HFFc6 (cell line): ENCODE measurements around the gene NETO2. TPM values are rescaled to one million over a fixed set of nuclear protein-coding genes. Genes with fewer than 3 reads are reported as not detected.

Source experiments
- DNase-seq: peaks from one replicate; pipeline ENCODE4 v3.0.0-alpha.2; 2018
- H3K27ac Mint-ChIP-seq: 2 replicates; pipeline ENCODE4 v1.8.0; 2020; ENCODE audit warnings: mild to moderate bottlenecking, mixed read lengths
- H3K27me3 Mint-ChIP-seq: 2 replicates; pipeline ENCODE4 v1.8.0; 2021; ENCODE audit warnings: mild to moderate bottlenecking, moderate library complexity, mixed read lengths; ENCODE audit not compliant: insufficient read depth
- H3K36me3 Mint-ChIP-seq: 2 replicates; pipeline ENCODE4 v1.8.0; 2021; ENCODE audit warnings: low read depth, mixed read lengths
- H3K4me1 Mint-ChIP-seq: 2 replicates; pipeline ENCODE4 v1.8.0; 2020; ENCODE audit warnings: low read depth, mixed read lengths
- H3K4me3 Mint-ChIP-seq: 2 replicates; pipeline ENCODE4 v1.8.0; 2020; ENCODE audit warnings: mild to moderate bottlenecking, moderate library complexity, mixed read lengths
- H3K9me3 Mint-ChIP-seq: 2 replicates; pipeline ENCODE4 v1.8.0; 2020; ENCODE audit warnings: mild to moderate bottlenecking, mixed read lengths
- total RNA-seq, 6 experiments: library from RNA; stranded (reverse); fragmentation: NEBNext Ultra II Directional; extraction: Animal tissue kit (Norgen Biotek cat#: 25700); gene quantifications; 2 replicates in 1 of 6; 3 replicates in 5 of 6; pipeline ENCODE4 v1.2.3, GENCODE V29; 2021
- TF ChIP-seq, protein P1 (sequence below): fragments of 200-600 bp; sonication (generic); IDR thresholded peaks from 2 replicates; pipeline ENCODE4 v1.5.0; 2021; ENCODE audit warnings: antibody characterized with exemption, mild to moderate bottlenecking

Gene NETO2
- total RNA-seq, 6 experiments from 2014 or later: 11.7 to 24.0 (median 19.4) TPM

GRCh38 chr16:47081115-47081514 lies 62.6 kb downstream of the NETO2 start:
- TF ChIP-seq, protein P1, sequence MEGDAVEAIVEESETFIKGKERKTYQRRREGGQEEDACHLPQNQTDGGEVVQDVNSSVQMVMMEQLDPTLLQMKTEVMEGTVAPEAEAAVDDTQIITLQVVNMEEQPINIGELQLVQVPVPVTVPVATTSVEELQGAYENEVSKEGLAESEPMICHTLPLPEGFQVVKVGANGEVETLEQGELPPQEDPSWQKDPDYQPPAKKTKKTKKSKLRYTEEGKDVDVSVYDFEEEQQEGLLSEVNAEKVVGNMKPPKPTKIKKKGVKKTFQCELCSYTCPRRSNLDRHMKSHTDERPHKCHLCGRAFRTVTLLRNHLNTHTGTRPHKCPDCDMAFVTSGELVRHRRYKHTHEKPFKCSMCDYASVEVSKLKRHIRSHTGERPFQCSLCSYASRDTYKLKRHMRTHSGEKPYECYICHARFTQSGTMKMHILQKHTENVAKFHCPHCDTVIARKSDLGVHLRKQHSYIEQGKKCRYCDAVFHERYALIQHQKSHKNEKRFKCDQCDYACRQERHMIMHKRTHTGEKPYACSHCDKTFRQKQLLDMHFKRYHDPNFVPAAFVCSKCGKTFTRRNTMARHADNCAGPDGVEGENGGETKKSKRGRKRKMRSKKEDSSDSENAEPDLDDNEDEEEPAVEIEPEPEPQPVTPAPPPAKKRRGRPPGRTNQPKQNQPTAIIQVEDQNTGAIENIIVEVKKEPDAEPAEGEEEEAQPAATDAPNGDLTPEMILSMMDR: no peak
- no peak overlapping the region for H3K27ac Mint-ChIP-seq
- H3K27me3 Mint-ChIP-seq: no peaks in the 10 kb centered on the region
- no peaks in the 10 kb centered on the region for H3K4me1 Mint-ChIP-seq
- H3K36me3 Mint-ChIP-seq: peaks cover 8% of the 10 kb centered on the region; the same call in 1 of the 2 replicates
- DNase-seq: no peak
- no peaks in the 10 kb centered on the region for H3K9me3 Mint-ChIP-seq
- no peak overlapping the region for H3K4me3 Mint-ChIP-seq

DNA sequence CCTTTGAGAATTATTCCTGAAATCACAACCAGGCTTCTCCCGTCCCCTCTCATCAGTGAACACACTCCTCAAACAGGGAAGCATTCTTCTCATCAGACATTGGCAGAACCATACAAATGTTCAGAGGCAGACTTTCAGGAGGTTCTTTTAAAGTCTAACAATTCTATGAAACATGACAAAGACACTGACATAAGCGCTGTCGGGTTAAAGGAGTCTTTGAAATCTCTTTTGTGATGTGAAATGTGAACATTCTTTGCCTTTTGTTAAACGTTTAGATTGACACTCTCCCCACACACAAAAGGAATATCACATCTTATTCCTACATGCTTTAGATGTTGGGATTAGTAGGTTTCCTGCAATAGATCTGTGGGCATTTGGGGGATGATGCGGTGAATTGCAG lies 63.9 kb downstream of the NETO2 start:
- peaks cover 8% of the 10 kb centered on the region; the same call in 1 of the 2 replicates for H3K36me3 Mint-ChIP-seq
- no peak overlapping the region for H3K27ac Mint-ChIP-seq
- H3K27me3 Mint-ChIP-seq: no peaks in the 10 kb centered on the region
- DNase-seq: no peak
- H3K4me3 Mint-ChIP-seq: no peak overlapping the region
- H3K4me1 Mint-ChIP-seq: no peaks in the 10 kb centered on the region
- no peaks in the 10 kb centered on the region for H3K9me3 Mint-ChIP-seq
- TF ChIP-seq, protein P1: no peak

DNA sequence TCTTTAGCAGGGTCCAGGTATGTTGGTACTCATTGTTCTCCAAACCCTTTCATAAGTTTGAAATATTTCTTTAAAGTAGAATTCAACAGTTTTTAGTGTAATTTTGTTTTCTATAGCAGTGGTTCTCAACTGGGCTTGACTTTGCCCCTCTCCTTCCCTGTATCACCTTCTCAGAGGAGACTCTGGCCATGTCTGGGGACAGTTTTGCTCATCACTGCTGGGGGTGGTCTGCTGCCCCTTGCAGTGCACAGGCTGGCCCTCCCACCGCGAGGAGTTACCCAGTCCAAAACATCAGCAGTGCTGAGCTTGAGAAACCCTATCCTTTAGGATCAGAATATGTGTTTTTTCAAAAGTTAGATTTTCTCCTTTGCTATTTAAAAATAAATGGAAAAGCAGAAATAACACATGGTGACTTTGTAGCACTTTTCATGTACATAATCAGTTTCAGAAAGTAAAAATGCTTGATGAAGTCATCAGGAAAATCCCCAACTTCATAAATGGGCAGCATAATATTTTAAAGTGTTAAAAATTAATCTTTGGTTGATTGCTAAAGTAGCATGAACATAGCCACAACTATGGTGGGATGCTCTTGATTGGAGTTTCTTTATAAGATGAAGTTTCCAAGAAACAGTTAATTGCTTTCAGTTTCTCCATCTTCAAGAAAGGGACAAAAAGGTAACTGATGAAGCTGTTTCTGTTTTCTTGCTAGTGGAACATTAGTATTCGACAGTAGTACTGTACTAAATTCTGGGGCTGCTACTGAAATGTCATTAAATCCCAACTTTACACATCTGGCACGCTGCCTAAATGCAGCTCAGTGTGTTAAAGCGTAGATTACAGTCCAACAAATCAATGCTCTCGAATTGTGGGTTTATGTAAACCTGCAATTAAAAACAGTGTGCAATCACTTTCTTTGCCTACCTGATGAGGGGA lies 70.3 kb downstream of the NETO2 start:
- H3K4me3 Mint-ChIP-seq: no peak overlapping the region

DNA sequence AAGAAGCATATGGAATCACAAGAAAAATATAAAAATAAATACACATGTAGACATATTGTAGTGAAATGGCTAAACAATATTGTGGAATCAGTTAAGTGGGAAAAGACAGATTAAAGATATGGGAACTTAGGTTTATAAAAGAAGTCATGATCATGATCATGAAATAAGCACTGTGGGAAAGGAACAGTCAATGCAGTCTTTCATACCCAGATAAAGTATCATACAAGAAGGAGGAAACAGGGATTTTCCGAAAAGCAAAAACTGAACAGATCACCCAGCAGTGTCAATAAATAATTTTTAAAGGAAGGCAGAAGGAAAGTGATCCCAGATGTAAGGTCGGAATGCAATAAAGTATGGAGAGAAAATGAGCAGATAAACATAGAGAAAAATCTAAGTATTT lies 71.6 kb downstream of the NETO2 start:
- peaks cover 3% of the 10 kb centered on the region; the same call in 1 of the 2 replicates for H3K9me3 Mint-ChIP-seq
- no peaks in the 10 kb centered on the region; the same call in 1 of the 2 replicates for H3K36me3 Mint-ChIP-seq
- no peak overlapping the region for H3K4me3 Mint-ChIP-seq
- TF ChIP-seq, protein P1: no peak
- H3K4me1 Mint-ChIP-seq: no peaks in the 10 kb centered on the region
- H3K27ac Mint-ChIP-seq: no peak overlapping the region
- no peak for DNase-seq
- peaks cover 10% of the 10 kb centered on the region for H3K27me3 Mint-ChIP-seq

More for the DNA sequence above, 70.3 kb downstream of the NETO2 start:
- Mint-ChIP-seq H3K27ac (no peak overlapping the region), H3K4me1 (no peaks in the 10 kb centered on the region), H3K27me3 (peaks cover 10% of the 10 kb centered on the region), H3K9me3 (peaks cover 3% of the 10 kb centered on the region; the same call in 1 of the 2 replicates), H3K36me3 (no peaks in the 10 kb centered on the region; the same call in 1 of the 2 replicates)
- DNase-seq: no peak
- TF ChIP-seq, protein P1: no peak

DNA sequence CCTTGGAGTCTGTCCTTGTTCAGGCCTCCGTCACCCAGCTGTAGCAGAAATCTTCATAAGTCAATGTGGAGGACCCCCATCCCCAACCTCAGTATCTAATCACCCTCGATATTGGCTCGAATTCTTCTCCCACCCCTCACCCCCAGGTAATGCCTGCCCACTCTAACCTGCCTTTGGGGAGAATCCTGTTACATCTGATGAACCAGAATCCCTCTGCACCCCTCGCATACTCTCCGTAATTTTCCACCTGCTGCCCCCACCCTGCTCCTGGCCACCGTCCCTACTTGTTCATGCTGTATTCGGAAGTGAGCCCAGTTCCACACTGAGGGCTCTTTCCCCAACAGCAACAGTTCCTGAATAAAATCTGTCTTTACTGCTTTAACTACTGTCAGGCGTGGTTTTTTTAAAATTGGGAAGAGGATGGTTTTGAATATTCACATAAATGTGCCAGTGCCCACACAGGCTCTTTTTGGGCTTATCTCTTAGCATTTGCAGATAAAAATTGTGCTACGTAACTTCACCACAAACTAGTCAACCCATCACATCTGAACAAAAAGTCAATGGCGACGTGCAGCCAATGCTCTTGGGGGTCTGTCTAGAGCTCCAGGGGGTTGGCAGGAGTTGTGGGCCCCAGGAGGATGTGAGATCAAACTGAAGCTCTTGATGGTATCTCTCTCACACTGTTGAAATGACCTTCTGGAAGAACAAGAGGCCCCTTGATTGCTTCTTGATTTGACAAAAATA lies 73.7 kb downstream of the NETO2 start:
- H3K27me3 Mint-ChIP-seq: peaks cover 13% of the 10 kb centered on the region
- H3K9me3 Mint-ChIP-seq: peaks cover 3% of the 10 kb centered on the region; the same call in 1 of the 2 replicates
- H3K4me1 Mint-ChIP-seq: no peaks in the 10 kb centered on the region
- no peak for DNase-seq
- H3K36me3 Mint-ChIP-seq: no peaks in the 10 kb centered on the region; the same call in 1 of the 2 replicates
- TF ChIP-seq, protein P1: no peak
- H3K27ac Mint-ChIP-seq: no peak overlapping the region
- no peak overlapping the region for H3K4me3 Mint-ChIP-seq
